Endothelial cell of hepatic sinusoid (primary cell): ENCODE measurements around the gene ZNF768.

Source experiments
- in situ Hi-C: cut with HindIII; loops from 2 replicates; pipeline ENCODE4 v1.10.0; 2017; ENCODE audit warnings: low sequenced_read_pairs

Gene ZNF768

DNA sequence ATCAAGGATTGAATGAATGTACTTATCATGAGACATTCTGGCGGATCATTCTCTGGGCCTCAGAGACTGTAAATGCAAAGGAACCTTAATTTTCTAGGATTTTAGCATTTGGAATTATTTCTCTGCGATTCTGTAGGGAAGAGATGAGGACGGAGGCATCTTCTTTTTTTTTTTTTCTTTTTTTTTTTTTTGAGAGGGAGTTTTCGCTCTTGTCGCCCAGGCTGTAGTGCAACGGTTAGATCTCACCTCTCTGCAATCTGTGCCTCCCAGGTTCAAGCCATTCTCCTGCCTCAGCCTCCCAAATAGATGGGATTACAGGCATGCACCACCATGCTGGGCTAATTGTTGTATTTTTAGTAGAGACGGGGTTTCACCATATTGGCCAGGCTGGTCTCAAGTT is 51.7 kb downstream of the ZNF768 start:
- in situ Hi-C loops: no loop called here

DNA sequence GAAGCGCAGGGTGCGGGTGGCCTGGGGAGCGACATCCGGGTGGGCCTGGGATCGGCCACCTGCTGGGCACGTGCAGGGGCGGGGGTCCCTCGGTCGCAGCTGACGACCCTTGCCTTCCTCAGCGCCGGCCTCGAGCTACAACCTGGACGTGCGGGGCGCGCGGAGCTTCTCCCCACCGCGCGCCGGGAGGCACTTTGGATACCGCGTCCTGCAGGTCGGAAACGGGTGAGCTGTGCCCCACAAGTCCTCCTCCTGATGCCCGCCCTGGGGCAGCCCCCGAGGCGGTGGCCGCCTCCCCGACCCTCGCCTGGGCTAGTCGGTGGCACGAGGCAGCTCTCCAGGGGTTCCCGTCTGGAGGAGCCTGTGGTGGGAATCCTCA is 52.3 kb downstream of the ZNF768 start:
- in situ Hi-C loops: no loop called here
